ENCODE measurements around the gene OR2F1.
A peak's percentile ranks its signal among the peaks of the same experiment; 100 is the strongest.

OR2F1 gene

GRCh38 chr7:143936087-143937009 is 18.3 kb upstream of the OR2F1 start:
- H3K4me3 Mint-ChIP-seq, result no peak overlapping the region
- no peak overlapping the region for H3K27ac Mint-ChIP-seq
- peaks cover 7% of the 10 kb centered on the region for H3K9me3 Mint-ChIP-seq
- H3K36me3 Mint-ChIP-seq, result no peaks in the 10 kb centered on the region
- DNase-seq (ENCODE audit: low spot score in 2 of 2) (no peak), ATAC-seq (no peak)
- H3K4me1 Mint-ChIP-seq, result peaks cover 9% of the 10 kb centered on the region

DNA sequence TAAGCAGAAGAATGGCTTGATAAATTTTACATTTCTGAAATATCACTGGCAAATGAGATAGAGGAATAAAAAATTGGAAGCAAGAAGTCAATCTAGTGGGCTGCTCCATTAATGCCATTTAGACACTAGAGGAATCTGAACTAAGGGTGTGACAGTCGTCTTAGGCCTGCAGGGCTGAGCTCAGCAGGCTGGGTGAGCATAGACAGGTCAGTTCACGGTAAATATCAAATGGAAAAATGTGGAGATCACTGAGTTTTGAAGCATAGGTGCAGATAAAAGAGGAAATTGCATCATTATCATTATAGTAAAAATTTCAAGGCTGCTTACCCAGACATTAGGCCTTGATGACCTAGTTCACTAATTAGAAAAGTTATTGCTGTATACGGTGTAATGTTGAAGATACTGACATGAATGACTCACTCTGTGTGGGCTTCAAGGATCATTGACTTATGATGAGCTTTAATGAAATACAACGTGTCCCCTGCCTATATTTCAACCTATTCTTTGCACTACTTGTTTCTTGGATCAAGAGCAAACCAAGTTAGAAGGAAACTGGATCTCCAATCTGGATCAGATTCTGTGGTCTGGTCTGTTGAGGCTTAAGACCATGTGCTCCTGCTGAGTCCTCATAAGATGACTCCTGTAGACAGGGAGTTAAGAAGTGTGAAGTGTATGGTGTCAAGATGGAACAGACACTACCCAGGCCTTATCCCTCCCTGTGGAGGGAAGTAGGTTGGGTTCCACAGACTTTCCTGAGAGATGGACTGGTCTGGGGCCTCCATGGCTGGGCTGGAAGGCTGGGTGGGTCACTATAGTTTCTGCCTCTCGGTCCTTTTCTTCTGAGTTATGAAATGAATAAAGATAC is 16.0 kb upstream of the OR2F1 start:
- DNase-seq (ENCODE audit: low spot score in 2 of 2) (no peak), ATAC-seq (no peak)
- Mint-ChIP-seq H3K4me3 (no peak overlapping the region), H3K9me3 (no peaks in the 10 kb centered on the region), H3K36me3 (no peaks in the 10 kb centered on the region), H3K4me1 (no peaks in the 10 kb centered on the region), H3K27ac (no peak overlapping the region)

- H3K4me3 Mint-ChIP-seq, result no peak overlapping the region
- DNase-seq (ENCODE audit: low spot score in 2 of 2) (no peak), ATAC-seq (no peak)
- H3K9me3 Mint-ChIP-seq, result no peaks in the 10 kb centered on the region
- H3K27ac Mint-ChIP-seq, result no peak overlapping the region
- no peaks in the 10 kb centered on the region for H3K36me3 Mint-ChIP-seq
- H3K4me1 Mint-ChIP-seq, result no peaks in the 10 kb centered on the region
These were observed 9.2 kb upstream of the OR2F1 start for GRCh38 chr7:143945423-143945822.

DNA sequence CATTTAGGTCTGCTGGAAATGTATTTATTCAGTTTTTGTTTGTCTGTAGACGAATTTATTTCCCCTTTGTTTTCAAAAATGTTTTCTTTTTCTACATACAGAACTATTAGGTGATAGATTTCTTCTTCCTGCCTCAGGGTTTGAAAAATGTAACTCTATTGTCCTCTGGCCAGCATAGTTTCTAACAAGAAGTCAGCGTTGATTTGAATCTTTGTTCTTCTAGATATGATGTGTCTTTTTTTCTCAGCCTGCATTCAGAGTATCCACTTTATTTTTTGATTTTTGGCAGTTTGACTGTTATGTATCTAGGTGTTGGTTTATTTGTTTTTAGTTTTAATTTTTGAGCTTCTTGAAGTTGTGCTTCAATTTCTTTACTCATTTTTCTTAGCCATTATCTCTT is 7.5 kb upstream of the OR2F1 start:
- ATAC-seq (no peak), DNase-seq (ENCODE audit: low spot score in 2 of 2) (no peak)
- H3K9me3 Mint-ChIP-seq, result no peaks in the 10 kb centered on the region
- H3K27ac Mint-ChIP-seq, result no peak overlapping the region
- no peaks in the 10 kb centered on the region for H3K36me3 Mint-ChIP-seq
- H3K4me1 Mint-ChIP-seq, result no peaks in the 10 kb centered on the region
- H3K4me3 Mint-ChIP-seq, result no peak overlapping the region

DNA sequence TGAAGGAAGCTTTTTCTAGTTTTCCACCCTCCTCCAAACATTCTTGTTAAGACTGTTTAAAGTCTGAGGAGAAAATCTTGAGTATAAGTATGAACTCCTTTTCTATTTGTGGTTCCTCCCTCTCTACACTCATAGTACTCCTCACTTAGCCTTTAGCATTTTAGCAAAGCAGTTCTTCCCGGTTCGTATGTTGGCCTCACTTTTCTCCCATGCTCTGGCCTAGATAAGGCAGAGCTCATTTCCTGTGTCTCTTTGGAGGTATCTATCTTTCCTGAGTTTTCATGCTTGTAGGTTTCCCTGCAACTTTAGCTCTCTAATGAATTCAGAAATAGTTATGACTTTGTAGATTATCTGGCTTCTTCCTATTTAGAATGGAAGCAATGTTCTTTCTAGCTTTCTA is 5.9 kb upstream of the OR2F1 start:
- Mint-ChIP-seq H3K4me3 (no peak overlapping the region), H3K36me3 (no peaks in the 10 kb centered on the region), H3K4me1 (no peaks in the 10 kb centered on the region), H3K9me3 (no peaks in the 10 kb centered on the region), H3K27ac (no peak overlapping the region)
- DNase-seq (ENCODE audit: low spot score in 2 of 2), result no peak
- no peak for ATAC-seq

DNA sequence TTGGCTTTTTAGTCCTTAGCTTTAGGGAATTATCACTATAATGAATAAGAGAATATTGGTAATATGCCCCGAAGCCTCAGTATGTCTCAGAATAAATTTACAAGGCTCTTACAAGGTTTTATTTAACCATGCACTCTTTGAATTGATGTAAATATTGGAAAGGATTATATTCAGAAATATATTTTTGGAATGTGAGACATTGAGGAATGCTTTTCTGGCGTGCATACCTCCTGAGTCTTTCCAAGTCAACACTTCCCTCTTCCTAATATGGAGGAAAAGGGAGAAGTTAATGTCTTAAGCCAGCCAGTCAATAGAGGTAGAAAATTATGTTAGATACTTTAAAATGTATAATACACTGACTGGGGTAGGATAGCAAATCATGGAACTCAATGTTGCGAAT is 1.2 kb upstream of the OR2F1 start:
- Mint-ChIP-seq H3K27ac (no peak overlapping the region), H3K4me1 (no peaks in the 10 kb centered on the region), H3K36me3 (no peaks in the 10 kb centered on the region), H3K9me3 (no peaks in the 10 kb centered on the region), H3K4me3 (no peak overlapping the region)
- no peak for DNase-seq (ENCODE audit: low spot score in 2 of 2)
- ATAC-seq, result no peak

GRCh38 chr7:143954135-143954534 is 509 bp upstream of the OR2F1 start:
- Mint-ChIP-seq H3K4me3 (no peak overlapping the region), H3K4me1 (no peaks in the 10 kb centered on the region), H3K9me3 (no peaks in the 10 kb centered on the region), H3K36me3 (no peaks in the 10 kb centered on the region), H3K27ac (no peak overlapping the region)
- no peak for ATAC-seq
- DNase-seq (ENCODE audit: low spot score in 2 of 2), result no peak

DNA sequence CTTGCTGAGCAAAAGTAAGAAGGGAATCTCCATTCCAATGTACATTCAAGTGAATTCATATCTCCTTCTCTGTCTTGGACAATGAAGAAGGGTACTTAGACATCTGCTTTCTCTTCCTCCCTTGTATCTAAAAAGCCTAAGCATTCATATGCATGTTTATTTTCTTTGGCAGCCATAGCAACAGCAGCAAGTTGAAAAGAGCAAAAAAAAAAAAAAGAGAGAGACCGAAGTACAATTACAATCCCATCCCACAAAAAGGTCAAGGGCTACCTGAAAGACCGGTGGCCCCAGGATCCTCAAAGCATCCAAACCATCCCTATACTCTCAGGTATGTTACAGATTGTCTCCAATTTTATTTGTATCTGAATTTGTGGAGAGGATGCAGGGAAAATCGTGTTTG is 4.1 kb downstream of the OR2F1 start:
- H3K9me3 Mint-ChIP-seq, result no peaks in the 10 kb centered on the region
- H3K27ac Mint-ChIP-seq, result no peak overlapping the region
- no peaks in the 10 kb centered on the region for H3K4me1 Mint-ChIP-seq
- no peaks in the 10 kb centered on the region for H3K36me3 Mint-ChIP-seq
- no peak overlapping the region for H3K4me3 Mint-ChIP-seq
- ATAC-seq (no peak), DNase-seq (ENCODE audit: low spot score in 2 of 2) (no peak)

GRCh38 chr7:143960813-143961610 is 6.4 kb downstream of the OR2F1 start:
- H3K4me3 Mint-ChIP-seq, result no peak overlapping the region
- no peaks in the 10 kb centered on the region for H3K9me3 Mint-ChIP-seq
- no peaks in the 10 kb centered on the region for H3K4me1 Mint-ChIP-seq
- ATAC-seq, result peak; percentile 28
- H3K36me3 Mint-ChIP-seq, result no peaks in the 10 kb centered on the region
- no peak for DNase-seq (ENCODE audit: low spot score in 2 of 2)
- no peak overlapping the region for H3K27ac Mint-ChIP-seq

GRCh38 chr7:143965280-143965679 is 10.6 kb downstream of the OR2F1 start:
- Mint-ChIP-seq H3K9me3 (no peaks in the 10 kb centered on the region), H3K4me1 (no peaks in the 10 kb centered on the region), H3K4me3 (no peak overlapping the region), H3K36me3 (no peaks in the 10 kb centered on the region), H3K27ac (no peak overlapping the region)
- DNase-seq (ENCODE audit: low spot score in 2 of 2) (no peak), ATAC-seq (no peak)

DNA sequence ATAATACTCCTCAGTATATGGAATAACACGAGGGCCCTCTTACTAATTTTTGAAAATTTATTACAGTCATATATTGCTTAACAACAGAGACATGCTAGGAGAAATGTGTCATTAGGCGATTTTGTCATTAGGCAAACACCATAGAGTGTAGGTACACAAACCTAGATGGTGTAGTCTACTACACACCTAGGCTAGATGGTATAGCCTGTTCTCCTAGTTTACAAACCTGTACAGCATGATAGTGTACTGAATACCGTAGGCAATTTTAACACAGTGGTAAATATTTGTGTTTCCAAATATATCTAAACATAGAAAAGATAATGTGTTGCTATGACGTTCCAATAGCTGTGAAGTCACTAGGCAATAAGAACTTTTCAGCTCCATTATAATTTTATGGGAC is 12.8 kb downstream of the OR2F1 start:
- peaks cover 2% of the 10 kb centered on the region for H3K9me3 Mint-ChIP-seq
- no peak for DNase-seq (ENCODE audit: low spot score in 2 of 2)
- no peak overlapping the region for H3K4me3 Mint-ChIP-seq
- H3K4me1 Mint-ChIP-seq, result no peaks in the 10 kb centered on the region
- no peak for ATAC-seq
- H3K27ac Mint-ChIP-seq, result no peak overlapping the region
- H3K36me3 Mint-ChIP-seq, result no peaks in the 10 kb centered on the region

DNA sequence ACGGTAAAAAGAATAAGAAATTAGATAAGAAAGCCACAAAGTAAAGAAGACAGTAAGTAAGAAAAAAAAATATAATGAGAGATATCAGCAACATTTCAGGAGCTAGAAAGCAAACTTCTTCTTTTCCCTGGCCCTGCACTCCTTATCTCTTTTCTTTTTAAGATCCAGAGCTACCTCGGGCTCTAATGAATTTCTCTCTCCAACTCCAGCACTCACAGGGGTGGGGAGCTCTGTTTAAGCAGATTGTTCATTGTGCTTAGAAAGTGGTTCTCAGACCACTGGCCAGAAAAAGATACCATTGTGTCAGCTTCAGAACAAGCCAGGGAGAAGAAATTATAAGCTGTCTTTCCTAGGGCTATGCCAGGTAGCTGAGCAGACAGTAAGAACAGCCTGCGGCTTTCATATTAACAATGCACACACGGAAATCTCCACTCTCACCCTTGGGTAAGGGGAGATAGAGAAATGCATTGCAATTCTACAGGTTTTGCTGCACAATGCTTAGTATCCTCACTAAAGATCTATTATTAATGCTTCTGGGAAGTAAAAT is 19.3 kb downstream of the OR2F1 start:
- Mint-ChIP-seq H3K27ac (no peak overlapping the region), H3K4me1 (no peaks in the 10 kb centered on the region), H3K36me3 (no peaks in the 10 kb centered on the region), H3K9me3 (peaks cover 2% of the 10 kb centered on the region), H3K4me3 (no peak overlapping the region)
- no peak for DNase-seq (ENCODE audit: low spot score in 2 of 2)
- no peak for ATAC-seq

GRCh38 chr7:143974459-143974858 is 19.8 kb downstream of the OR2F1 start:
- Mint-ChIP-seq H3K27ac (no peak overlapping the region), H3K36me3 (no peaks in the 10 kb centered on the region), H3K4me3 (no peak overlapping the region), H3K9me3 (peaks cover 2% of the 10 kb centered on the region), H3K4me1 (no peaks in the 10 kb centered on the region)
- no peak for DNase-seq (ENCODE audit: low spot score in 2 of 2)
- ATAC-seq, result no peak

- Mint-ChIP-seq H3K4me3 (no peak overlapping the region), H3K9me3 (peaks cover 2% of the 10 kb centered on the region), H3K4me1 (no peaks in the 10 kb centered on the region), H3K36me3 (no peaks in the 10 kb centered on the region), H3K27ac (no peak overlapping the region)
- DNase-seq (ENCODE audit: low spot score in 2 of 2) (no peak), ATAC-seq (no peak)
These were observed 21.0 kb downstream of the OR2F1 start for GRCh38 chr7:143975617-143976016.

GRCh38 chr7:143978585-143978984 is 23.9 kb downstream of the OR2F1 start:
- no peaks in the 10 kb centered on the region for H3K9me3 Mint-ChIP-seq
- H3K36me3 Mint-ChIP-seq, result no peaks in the 10 kb centered on the region
- H3K4me1 Mint-ChIP-seq, result no peaks in the 10 kb centered on the region
- no peak for DNase-seq (ENCODE audit: low spot score in 2 of 2)
- no peak overlapping the region for H3K27ac Mint-ChIP-seq
- ATAC-seq, result no peak
- H3K4me3 Mint-ChIP-seq, result no peak overlapping the region

All from stimulated activated effector memory CD8-positive, alpha-beta T cell treated with anti-CD3 and anti-CD28 coated beads, Interleukin-12 subunit alpha, Interleukin-12 subunit beta, amount 100 ng/mL, for 72 hours (primary cell).